GM18498 (cell line): ENCODE data around the gene UTP3.
"Not testable (repeated sequence)": the region's sequence is repeated elsewhere in the genome, so short reads cannot be mapped to it uniquely, and the experiment has no call there.

Experiments used
- ATAC-seq: cut with Tn5 transposase; IDR thresholded peaks from one replicate; pipeline ENCODE4 v1.9.1; 2021; ENCODE audit warnings: mild to moderate bottlenecking, moderate library complexity; ENCODE audit not compliant: unreplicated experiment

The UTP3 gene, protein sequence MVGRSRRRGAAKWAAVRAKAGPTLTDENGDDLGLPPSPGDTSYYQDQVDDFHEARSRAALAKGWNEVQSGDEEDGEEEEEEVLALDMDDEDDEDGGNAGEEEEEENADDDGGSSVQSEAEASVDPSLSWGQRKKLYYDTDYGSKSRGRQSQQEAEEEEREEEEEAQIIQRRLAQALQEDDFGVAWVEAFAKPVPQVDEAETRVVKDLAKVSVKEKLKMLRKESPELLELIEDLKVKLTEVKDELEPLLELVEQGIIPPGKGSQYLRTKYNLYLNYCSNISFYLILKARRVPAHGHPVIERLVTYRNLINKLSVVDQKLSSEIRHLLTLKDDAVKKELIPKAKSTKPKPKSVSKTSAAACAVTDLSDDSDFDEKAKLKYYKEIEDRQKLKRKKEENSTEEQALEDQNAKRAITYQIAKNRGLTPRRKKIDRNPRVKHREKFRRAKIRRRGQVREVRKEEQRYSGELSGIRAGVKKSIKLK

DNA sequence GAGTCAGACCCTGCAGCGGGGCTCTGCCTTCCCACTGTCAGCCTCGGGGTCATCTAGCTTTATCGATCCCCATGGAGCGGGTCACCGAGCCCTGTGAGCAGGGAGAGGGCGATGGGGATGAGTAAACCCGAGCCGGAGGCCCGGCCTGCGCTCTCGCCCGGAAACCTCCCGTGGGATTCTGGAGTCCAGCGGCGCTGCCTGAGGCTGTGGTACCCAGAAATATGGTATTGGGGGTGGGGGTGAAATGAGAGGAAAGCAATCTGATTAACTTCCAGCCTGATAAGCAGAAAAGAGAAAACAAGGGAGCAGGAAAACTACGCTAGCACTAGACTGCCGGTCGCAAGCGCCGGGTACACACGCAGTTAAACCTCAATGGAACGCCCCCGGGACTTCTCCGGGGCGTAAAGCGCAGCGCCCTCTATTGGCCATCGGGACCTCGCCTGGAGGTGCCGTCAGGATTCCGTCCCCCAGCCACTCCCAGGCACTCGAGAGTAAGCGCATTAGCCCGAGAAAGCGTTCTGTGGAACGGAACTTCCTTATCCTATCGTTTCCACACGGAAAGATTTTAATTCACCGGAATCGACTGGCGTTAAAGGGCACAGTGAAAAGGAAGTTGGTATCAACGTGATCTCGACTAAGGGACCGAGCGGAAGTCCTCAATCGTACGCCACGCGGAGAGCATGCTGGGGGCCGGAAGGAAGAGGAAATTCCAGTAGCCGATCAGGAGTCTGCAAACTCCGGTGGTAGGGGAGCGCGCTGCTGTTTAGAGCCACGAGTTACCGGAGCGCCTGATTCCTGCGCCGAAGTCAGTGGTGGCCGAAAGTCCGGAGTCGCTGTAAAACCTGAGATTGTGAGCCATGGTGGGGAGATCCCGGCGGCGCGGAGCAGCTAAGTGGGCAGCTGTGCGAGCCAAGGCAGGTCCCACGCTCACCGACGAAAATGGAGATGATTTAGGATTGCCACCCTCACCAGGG lies at the start of gene UTP3:
TSS of gene UTP3 (plus strand) at position 712 of the 974 bp plus-strand sequence. CDS start at position 858, 146 bp downstream.
- ATAC-seq, result peak; percentile 93

DNA sequence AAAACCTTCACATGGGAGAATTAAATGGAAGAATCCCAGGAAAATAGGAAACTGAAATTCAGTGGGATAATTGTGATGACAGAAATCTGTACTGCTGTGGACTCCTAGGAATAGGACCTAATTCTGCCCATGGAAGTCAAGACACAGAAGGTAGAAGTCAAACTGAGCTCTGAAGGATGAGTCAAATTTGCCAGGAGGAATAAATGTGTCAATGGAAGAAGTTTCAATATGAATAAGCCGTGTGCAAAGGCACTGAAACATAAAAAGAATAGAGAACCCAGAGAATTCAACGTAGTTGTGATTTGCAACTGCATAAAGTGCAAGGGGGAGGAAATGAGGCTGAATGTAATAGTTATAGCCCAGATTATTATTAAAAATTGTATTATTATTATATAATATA lies 48.1 kb upstream of the UTP3 start:
- ATAC-seq, result no peak

DNA sequence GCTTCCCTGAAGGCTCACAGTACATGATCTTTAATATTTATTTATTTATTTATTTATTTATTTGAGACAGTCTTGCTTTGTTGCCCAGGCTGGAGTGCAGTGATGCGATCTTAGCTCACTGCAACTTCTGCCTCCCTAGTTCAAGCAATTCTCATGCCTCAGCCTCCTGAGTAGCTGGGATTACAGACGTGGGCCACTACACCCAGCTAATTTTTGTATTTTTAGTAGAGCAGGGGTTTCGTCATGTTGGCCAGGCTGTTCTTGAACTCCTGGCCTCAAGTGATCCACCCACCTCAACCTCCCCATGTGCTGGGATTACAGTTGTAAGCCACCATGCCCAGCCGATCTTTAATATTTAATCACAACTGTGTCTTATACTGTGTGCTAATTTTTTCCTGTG lies 37.6 kb upstream of the UTP3 start:
- not testable (repeated sequence) for ATAC-seq

DNA sequence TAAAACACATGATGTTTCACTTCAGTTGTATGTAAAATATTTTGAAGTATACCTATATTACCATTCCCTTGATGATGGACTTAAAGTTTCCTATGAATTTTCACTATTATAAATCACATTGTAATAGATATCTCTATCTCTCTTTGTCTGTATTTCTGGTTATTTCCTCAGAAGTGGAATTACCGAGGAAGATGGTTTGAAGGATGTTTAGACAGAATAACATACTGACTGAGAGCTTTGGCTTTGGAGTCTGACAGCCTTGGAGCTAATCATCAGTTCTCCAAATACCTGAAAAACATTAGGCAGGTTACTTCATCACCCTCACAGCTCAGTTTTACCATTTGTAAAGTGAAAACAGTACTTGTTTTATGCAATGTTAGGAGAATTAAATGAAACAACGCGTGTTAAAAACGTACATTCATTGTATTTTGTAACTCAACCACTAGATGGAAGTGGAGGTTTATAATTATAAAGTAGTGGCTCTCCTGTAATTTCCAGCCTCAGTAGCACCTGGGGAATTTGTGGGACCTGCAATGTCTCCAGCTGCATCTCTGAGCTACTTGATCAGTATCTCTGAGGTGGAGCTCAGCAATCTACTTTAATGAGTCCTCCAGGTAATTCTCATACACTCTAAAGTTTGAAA lies 36.3 kb upstream of the UTP3 start:
- no peak for ATAC-seq

DNA sequence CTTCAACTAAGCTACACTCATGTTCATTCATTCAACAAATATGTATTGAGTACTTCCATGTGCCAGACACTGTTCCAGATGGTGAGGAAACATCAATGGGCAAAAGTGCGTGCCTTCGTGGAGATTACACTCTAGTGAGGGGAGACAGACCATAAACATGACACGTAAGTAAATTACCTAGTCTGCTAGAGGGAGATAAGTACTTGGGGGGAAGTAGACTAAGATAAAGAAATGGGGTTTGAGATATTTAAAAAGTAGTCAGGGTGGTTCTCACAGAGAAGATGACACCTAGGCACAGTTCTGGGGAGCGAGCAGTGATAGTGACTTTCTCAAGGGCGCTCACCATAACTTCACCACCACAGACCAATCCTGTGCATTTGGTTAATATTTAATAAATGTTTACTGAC lies 33.7 kb upstream of the UTP3 start:
- no peak for ATAC-seq

DNA sequence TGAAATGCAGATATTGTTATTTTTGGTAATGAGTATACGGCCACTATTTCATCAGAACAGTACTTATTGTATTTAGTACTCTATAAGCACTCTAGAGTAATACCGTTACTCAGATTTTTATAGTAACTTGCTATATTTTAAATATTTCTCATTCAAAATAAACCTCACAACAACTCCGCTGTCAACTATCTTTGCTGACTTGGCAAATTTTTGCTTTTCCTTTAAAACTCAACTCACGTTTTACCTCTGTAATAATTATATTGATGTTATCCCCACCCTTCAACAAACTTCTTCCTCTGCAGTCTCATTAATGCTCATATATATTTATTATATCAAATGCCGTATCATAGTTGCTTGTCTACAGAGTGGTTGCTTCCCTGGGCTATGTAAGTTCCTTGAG lies 31.0 kb upstream of the UTP3 start:
- no peak for ATAC-seq

DNA sequence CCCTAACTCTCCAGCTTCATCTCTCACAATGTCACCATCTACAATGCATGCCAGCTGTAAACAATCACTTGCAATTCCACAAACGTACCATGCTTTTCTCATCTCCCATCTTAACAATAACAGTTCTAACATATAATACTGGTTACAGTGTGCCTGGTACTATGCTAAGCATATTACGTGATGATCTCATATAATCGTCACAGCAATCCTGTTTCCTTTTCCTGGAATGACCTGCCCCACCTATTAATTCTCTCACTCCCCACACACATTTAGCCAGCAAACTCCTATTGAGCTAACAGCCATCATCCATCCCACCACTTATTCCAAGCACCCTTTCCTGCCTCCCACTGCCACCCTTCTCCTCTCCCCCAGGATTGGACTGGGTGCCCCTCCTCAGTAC lies 29.9 kb upstream of the UTP3 start:
- no peak for ATAC-seq

DNA sequence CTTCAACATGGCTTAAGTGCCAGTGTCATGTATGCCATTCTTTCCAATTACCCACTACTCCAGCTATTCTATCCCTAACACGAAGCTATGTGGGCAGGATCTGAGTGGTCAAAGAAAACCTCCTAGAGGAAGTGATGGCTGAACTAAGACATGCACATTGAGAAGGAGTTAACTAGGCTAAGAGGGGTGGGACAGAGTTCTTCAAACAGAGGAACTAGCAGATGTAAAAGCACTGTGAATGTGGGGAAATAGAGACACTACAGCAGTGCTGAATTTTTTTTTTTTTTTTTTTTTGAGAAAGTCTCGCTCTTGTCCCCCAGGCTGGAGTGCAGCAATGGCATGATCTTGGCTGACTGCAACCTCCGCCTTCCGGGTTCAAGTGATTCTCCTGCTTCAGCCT lies 28.2 kb upstream of the UTP3 start:
- no peak for ATAC-seq

DNA sequence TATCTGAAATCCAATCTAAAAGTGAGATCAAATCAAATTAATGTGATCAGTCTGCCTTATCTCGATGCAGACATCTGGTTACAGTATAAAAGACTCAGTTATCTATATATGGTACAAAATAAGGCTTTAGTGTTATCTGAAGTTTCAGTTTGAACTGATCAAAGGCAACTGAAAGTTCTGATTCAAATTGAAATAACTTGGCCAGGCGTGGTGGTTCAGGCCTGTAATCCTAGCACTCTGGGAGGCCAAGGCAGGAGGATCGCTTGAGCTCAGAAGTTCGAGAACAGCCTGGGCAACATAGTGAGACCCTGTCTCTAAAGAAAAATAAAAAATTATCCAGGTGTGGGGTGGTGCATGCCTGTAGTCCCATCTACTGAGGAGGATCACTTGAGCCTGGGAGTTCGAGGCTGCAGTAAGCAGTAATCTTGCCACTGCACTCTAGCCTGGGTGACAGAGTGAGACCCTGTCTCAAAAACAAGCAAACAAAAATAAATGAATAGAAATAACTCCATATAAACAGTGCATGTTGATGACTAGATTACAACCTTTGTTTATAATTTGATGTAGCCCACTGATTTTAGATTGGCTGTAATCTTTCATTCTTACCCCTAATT lies 26.9 kb upstream of the UTP3 start:
- peak; percentile 62 for ATAC-seq

DNA sequence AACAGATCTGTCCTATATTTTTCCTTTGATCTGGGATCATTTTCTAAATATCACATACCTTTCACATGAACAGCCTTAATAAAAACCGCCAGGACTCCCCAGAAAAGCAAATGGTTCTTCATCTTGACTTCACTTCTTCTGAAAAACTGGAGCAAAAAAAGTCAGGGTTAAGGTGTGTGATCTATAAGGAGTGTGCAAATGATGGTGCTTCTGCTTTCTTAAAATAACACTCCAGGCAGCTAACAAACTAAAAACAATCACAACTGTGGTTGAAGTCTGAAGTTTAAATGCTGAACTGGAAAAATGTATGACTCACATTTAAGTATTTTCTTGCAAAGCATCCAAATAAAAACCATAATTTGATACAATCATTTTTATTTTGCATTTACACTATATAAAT lies 22.0 kb upstream of the UTP3 start, which contains the start of gene JCHAIN:
TSS of gene JCHAIN (minus strand) at position 140 of the 400 bp plus-strand sequence. CDS start at position 122, 18 bp downstream.
- peak; percentile 62 for ATAC-seq

DNA sequence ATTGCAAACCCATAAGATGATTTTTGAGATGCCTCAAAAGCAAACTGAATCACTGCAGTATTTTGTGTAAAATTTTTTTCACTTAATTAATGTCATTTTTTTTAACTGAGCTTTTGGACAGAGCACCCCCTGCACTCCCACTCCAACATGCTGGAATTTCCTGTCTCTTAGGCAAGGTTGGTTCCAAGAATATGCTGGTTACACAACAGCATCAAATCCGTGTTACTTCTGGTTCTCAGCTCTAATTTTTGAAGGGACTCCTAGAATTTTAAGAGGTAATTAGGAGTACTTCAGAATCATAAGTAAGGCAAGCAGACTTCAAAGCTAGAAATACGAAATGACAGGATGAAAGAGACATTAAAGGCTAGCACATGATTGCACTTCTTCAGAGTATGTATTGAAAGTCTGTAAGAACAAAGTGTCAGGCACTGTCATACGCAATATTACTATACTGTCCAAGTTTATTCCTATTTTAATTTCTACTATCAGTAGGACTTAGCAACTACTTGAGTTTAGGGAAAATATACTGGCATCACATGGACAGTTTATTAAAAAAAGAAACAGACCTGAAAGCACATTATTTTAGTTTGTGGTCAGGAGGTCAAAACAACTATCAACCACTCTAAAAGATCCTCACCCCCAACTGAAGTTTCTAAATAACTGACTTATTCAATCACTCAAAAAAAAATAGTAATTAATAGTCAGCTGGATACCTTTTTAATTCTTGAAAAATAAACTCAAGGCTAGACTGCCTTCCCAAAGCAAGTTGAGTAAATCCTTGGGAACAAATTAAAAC lies 20.4 kb upstream of the UTP3 start:
- ATAC-seq, result peak; percentile 39

DNA sequence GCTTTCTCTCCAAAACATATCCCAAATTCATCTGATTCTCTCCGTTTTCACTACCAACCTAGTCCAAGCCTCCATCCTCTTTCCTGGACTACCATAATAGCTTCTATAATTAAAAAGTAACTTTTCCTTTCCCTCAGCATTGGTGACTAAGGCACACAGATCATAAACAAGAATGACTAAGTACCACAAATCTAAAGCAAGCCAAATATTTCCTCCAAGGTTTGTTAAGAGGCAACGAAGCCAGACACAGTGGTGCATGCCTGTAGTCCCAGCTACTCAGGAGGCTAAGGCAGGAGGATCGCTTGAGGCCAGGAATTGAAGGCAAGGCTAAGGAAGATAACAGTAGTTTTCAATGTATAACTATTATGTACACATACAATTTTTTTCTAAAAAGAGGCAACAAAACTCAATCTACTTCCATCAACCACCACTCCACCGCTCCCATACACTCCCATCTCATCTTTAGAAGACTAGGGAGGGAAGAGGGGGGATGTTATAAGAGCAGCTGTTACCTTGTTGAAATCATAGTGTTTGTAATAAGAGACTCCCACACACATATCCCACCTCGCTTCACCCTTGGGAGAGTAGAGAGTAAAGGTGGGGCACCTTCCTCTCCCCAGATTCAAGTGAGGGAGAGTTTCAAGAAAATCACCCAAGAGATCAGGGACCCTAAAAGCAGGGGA lies 17.9 kb upstream of the UTP3 start:
- no peak for ATAC-seq

DNA sequence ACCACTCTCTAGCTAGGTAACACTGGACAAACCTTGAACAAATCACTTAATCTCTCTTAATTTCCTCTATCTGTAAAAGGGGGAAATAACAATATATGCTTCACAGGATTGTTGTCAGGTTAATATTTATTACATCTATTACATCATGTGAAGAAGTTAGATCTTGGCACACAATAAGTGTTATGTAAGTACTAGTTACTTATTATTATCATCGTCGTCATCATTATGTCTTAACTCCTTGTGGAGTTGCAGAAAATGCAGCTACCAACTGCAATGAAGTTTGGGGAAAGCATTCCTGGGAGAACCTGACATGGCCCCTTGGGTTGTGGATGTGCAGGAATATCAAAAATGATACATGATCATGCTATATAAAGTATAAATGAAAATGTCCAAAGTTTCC lies 17.2 kb upstream of the UTP3 start:
- ATAC-seq, result no peak

DNA sequence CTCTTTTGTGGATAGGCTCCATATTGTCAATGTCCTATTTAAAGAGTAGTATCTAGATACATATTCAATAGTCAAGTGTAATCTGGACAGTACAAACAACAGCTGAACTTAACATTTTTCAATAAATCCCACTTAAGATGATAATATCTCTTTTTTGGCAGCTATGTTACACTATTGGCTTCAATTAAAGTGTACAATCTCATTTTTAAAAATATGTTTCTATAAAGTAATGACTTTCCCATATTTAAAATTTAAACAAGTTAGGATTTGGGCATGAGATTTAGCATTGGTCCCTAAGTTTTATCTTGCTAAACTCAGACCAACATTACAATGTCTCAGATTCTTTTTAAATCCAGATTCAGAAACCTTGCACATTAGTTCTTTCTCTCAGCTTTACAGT lies 14.1 kb upstream of the UTP3 start:
- no peak for ATAC-seq

DNA sequence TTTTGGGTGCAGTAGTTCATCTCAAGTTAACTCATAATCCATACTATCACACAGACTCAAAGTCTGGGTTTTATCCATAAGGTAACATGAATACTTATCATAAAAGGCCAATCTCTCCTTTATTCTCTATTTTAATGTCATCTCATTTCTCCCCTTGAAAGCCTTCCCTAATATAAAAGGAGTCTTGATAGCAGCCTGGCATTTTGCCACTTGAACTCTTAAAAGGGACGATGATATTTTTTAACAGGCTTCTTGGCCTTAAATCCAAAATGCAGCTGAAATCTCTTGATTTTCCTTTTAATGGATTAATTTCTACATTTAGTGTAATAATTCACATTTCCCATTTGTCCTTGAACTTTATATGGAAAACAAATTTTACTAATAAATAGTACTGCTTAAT lies 13.6 kb upstream of the UTP3 start:
- ATAC-seq, result no peak

DNA sequence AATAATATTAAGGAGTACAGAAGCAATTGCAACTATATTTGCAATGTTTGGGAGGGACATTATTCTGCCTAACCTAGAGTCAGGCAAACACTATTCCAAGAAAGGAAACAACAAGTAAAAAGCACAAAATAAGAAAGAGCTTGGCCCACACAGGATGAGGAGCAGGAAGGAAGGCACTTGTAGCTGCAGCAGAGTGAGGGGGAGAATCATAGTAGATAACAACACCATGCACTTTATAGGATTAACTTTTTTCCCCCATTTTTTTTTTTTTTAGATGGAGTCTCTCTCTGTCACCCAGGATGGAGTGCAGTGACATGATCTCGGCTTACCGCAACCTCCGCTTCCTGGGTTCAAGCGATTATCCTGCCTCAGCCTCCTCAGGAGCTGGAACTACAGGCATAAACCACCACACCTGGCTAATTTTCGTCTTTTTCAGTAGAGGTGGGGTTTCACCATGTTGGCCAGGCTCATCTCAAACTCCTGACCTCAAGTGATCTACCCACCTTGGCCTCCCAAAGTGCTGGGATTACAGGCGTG lies 11.7 kb upstream of the UTP3 start:
- no peak for ATAC-seq

DNA sequence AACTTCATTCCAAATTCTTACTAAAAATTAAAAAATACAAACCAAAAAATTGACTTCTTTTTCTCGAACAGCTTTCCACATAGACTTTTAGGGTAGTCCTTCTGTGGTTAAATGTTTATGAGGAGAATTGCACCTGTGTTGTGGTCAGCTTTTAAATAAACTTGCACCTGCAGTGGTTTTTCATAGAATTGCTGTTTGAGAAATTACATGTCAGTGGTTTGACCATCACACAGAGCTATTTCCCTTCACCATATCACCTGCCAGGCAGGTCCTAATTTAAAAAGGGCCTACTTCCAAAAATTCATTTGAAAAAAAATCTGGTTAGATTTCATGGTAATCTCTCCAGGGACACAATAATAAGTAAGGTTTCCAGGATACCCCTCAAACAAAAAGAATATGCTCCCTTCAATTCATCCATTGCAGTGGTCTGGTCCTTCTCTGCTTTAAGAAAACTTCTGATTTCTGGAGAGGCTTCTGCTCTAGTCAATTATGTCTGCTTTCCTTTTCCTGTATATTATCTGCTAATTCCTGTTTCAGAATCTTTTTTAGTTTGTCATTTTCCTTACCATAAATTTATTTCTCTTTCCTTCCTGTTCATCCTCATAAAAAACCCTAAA lies 9.8 kb upstream of the UTP3 start:
- ATAC-seq, result peak; percentile 82

DNA sequence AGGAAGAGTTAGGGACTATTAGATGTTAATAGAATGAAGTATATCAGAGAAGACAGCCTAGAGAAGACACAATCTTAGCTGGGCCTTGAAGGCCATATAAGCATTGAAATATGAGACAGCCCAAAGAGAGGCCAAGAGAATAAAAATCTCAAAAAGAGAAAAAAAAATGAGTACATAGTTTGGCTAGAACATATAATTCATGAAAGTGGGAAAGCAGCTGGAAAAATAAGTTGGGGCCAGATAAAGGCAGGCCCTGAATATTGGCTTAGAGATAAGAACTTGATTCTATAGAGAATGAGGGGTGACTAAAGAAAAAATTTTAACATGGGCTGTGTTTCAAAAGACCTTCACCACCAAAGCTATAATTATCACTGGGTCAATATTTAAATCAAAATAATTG lies 7.4 kb upstream of the UTP3 start:
- no peak for ATAC-seq

DNA sequence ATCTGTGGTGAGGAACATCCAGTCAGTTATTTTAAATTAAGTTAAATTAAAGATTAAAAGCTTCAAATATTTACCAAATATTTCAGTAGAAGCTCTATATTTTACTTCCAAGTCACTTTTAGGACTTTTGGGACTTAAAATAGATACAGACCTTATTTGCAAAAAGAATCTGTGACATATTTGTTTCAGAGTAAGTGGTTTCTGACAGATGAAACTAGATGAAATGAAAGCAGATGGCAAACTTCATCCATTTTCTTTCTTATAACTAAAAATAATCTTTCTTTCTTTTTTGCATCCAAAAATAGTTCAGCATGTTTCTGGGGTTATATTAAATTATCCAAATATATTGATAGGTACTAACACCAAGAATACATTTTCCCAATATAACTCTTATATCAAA lies 6.6 kb upstream of the UTP3 start:
- ATAC-seq, result peak; percentile 42
